Measurements from ENCODE around the gene ISCU.
A peak's percentile ranks its signal among the peaks of the same experiment; 100 is the strongest.
"Not testable (repeated sequence)": the region's sequence is repeated elsewhere in the genome, so short reads cannot be mapped to it uniquely, and the experiment has no call there.

ISCU gene

GRCh38 chr12:108543652-108544051, 18.7 kb upstream of the ISCU start:
- no peak for DNase-seq (ENCODE audit: low read depth in 2 of 2)

- DNase-seq (ENCODE audit: low read depth in 2 of 2): no peak
Observed at GRCh38 chr12:108547686-108548085, 14.7 kb upstream of the ISCU start.

- DNase-seq (ENCODE audit: low read depth in 2 of 2): no peak
Observed at GRCh38 chr12:108548954-108549521, 13.4 kb upstream of the ISCU start.

GRCh38 chr12:108551535-108551934, 10.9 kb upstream of the ISCU start:
- DNase-seq (ENCODE audit: low read depth in 2 of 2): no peak

- no peak for DNase-seq (ENCODE audit: low read depth in 2 of 2)
Observed at GRCh38 chr12:108553799-108554198, 8.6 kb upstream of the ISCU start.

GRCh38 chr12:108555383-108555782, 7.0 kb upstream of the ISCU start:
- not testable (repeated sequence) for DNase-seq (ENCODE audit: low read depth in 2 of 2)

DNA sequence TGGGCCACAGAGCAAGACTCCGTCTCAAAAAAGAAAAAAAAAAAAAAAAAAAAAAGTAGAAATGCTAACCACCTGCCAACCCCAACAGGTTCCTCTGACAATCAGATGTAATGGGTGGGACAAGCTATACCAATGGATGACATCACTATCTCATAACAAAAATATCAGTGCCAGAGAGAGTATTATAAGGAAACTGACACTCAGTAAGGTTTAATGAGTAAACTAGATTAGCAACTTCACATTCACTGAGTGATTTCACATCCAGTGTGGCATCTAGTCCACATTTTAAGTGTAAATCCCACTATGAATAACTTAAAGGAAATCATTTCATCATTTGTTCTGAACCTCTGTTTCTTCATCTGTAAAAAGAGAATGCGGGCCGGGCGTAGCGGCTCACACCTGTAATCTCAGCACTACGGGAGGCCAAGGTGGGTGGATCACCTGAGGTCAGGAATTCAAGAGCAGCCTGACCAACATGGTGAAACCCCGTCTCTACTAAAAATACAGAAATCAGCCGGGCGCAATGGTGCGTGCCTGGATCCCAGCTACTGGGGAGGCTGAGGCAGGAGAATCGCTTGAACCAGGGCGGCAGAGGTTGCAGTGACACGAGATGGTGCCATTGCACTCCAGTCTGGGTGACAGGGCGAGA, 3.3 kb upstream of the ISCU start:
- DNase-seq (ENCODE audit: low read depth in 2 of 2): no peak

DNA sequence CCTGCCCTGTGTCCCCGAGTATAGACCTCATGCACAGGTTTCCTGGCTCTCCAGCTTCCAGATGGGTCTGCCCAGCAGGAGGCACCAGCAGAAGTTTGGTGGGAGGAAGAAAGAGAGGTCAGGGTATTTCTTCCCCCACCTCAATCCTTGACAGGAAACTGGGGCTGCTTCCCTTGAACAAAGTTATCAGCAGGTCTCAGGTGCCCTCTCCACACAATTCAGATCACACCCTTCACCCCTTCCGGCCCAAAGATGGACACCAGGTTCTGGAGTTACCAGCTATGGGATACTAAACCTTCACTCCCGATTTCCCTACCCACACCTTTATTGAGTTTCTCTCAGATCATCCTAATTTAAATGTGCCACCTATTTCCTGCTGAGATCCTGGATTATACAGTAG, 2.6 kb upstream of the ISCU start:
- DNase-seq (ENCODE audit: low read depth in 2 of 2): no peak

GRCh38 chr12:108560321-108560721, 2.1 kb upstream of the ISCU start:
- no peak for DNase-seq (ENCODE audit: low read depth in 2 of 2)

DNA sequence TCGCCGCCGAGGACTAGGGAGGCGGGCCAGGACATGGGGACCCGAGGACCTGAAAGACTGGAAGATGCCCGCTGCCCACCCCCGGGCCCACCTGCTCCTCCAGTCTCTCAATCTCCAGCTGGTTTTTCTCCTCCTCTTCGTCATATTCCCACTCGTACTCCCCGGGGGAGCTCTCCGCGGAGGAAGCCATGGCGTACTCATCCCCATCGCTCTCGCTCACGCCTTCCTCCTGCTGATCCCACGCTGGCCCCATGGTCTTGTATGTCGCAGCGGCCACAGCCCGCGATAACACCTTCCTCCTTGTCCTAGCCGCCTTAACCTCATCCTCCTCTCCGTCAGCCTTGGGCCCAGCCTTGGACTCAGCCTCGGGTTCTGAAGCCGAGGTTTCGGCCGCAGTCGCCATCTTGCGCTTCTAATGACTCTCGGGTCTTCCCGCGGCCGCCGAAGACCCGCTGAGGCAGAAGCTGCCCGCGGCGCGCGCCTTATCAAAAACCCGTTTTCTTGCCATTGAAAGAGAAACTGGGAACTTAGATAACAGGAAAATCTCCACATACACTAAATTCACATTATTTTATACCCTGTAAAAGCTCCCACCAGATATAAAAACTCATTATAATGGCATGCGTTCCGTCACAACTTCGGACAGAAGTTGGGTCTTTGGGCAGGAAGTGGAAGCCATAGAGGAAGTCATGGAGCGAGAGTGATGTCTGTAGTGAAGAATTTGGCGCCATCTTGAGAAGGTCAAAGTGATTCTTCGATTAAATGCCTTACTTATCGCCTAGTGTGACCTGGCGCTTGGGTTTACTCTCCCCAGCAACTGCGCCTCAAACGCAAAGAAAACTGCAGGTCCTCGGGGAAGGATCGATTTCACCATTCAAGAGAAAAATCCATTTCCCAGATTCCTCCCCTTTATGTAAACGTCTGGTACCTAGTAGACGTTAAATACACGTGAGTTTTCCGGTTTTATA, 1.4 kb upstream of the ISCU start, which contains the start of gene SART3:
Gene SART3, minus strand, starts transcription at position 422 of the 968 bp plus-strand sequence. Its CDS starts 19 bp downstream, at position 403.
- peak; percentile 66 to 71 for DNase-seq (ENCODE audit: low read depth in 2 of 2)

DNA sequence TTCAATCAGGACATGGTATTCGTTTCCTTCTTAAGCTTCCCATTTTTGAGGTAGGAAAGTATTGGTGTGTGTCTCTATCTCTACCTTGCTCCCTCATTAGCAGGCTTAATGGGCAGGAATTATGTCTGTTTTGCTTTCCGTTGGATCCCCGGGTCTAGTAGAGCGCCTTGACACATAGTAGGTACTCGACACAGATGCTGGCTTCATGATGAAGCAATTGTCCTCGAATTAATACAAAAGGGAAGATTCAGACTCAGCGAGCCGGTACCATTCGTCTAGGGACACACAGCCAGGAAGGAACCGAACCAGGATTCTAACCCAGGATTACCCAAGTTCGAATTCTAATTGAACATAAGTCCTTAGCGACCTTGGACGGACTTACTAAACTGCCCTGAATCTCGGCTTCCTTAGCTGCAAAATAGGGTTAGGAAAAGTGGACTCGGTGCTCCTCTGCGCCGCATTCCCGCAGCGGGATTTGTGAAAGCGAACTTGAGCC, 496 bp upstream of the ISCU start:
- no peak for DNase-seq (ENCODE audit: low read depth in 2 of 2)

DNA sequence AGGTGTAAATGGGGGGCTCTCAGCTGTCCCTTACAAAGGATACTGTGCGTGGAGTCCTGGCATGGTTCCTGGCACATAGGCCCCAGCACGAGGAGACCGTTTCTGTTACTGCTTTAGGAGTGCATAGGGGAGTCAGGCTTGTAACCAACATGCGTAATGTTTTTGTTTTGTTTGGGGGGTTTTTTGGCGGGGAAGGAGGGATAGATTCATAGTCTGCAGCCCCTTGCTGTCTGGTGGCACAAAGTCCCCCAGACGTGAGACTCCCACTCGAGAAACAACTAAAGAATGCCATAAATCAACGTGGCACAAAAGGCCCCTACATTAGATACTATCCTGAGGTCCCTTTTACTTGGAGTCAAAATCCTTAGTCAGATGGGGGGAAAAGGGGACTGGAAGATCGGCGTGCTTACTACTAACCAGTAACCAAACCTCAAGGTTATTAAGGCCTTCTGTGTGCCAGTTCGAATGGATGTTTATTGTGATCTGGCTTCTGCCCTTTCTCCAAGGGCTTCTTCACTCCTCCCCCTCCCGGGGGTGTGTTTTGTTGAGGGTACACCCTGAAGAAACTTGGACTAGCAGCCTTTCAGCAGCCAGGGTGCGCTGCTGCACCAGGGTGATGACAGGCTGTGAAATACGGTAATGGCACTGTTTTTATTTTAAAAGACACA, 874 bp downstream of the ISCU start:
- DNase-seq (ENCODE audit: low read depth in 2 of 2): peak; percentile 77 to 78

- no peak for DNase-seq (ENCODE audit: low read depth in 2 of 2)
Observed at GRCh38 chr12:108563804-108564151, 1.4 kb downstream of the ISCU start.

GRCh38 chr12:108564724-108565123, 2.3 kb downstream of the ISCU start:
- DNase-seq (ENCODE audit: low read depth in 2 of 2): no peak

GRCh38 chr12:108565146-108565545, 2.8 kb downstream of the ISCU start:
- DNase-seq (ENCODE audit: low read depth in 2 of 2): no peak

DNA sequence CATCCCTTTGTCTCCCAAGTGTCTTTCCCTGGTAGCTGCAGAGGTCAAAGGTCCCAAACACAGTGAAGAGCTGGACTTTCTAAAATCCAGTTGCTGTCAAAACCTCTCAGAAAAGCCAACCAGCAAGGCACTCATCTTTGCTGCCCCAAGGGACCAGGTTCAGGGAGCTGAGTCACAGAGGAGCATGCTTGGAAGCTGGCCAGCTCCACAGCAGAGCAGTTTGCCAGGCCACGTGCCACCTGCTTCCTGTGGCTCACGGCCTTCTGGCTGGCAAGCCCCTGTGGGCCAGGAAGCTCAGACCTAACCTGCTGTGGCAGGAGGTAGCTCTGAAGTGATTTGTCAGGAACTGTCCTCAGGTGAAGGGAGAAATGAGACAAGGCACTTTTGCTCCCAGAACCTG, 3.6 kb downstream of the ISCU start:
- DNase-seq (ENCODE audit: low read depth in 2 of 2): no peak

- DNase-seq (ENCODE audit: low read depth in 2 of 2): no peak
Observed at GRCh38 chr12:108566452-108566851, 4.1 kb downstream of the ISCU start.

DNA sequence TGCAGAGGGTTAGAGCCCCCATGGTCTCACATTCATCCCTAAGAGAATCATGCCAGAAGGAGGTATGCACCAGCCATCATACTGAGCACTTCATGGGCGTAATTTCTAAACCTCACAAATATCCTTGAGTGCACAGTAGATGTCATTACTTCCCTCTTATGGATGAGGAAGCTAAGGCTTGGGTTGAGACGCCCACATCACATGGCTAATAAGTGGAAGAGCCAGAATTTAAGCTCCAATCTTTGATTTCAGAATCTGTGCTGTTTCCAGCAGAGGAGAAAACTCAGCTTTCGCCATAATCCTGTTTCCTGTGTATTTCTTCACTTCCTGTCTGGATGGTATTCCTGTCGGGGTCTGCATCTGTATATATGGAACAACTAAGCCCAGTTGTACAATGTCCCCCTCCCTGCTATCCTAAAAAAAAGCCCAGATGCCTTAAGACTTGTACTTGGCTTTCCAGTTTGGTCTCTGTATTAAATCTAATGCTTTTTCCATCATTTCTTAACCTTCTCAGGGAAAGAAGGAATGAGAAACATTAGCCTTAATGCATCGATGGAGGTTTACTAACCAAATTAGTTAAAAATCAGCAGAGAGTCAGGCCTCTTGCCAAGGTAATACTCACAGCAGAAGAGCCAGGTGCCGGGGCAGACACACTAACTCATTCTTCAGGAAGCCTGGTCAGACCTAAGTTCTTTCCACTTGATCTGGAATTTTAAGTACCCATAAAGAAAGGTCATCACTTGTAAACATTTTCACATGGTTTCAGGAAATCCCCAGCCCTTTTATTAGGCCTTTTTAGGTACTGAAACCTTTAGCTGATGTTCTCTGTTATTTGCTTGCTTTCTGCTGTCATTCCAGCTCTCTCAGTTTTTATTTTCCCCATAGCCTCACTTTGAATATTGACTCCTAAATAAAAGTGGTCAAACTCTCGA, 5.3 kb downstream of the ISCU start:
- DNase-seq (ENCODE audit: low read depth in 2 of 2): no peak

GRCh38 chr12:108568338-108569154, 6.2 kb downstream of the ISCU start:
- peak in 1 of 2 donors; percentile 45 for DNase-seq (ENCODE audit: low read depth in 2 of 2)
